ENCODE results near the gene BDH2. TPM values are rescaled to one million over a fixed set of nuclear protein-coding genes. Genes with fewer than 3 reads are reported as not detected.

BDH2 gene
- total RNA-seq, 2 experiments from 2014 or later = 26.3 to 28.2 TPM

GRCh38 chr4:103092245-103092644 is 7.4 kb downstream of the BDH2 start:
- Histone ChIP-seq H3K79me2 (ENCODE audit: insufficient read depth, low read depth, low read length) (no peaks in the 10 kb centered on the region), H3K9me3 (ENCODE audit: low read length) (no peaks in the 10 kb centered on the region), H3K4me3 (ENCODE audit: low read depth, low read length, poor library complexity, severe bottlenecking) (no peak overlapping the region), H4K20me1 (ENCODE audit: insufficient read depth, low read length) (no peaks in the 10 kb centered on the region), H3K36me3 (ENCODE audit: insufficient read depth, low read length) (peaks cover 12% of the 10 kb centered on the region), H3K4me2 (ENCODE audit: low read length) (peak overlapping the region; percentile 54), H3K9me2 (ENCODE audit: insufficient read depth, low read length) (no peaks in the 10 kb centered on the region), H3K4me1 (ENCODE audit: insufficient read depth, low read length, poor library complexity, severe bottlenecking) (peaks cover 20% of the 10 kb centered on the region), H3K27ac (ENCODE audit: low read depth, low read length, poor library complexity, severe bottlenecking) (peak overlapping the region; percentile 12), H2AFZ (ENCODE audit: low read length) (peak overlapping the region; percentile 82; the same call in 1 of the 2 replicates)
- ChIA-PET CTCF (ENCODE audit: unreplicated experiment) (interaction anchor here (0.9 to 2.2 kb wide), 4 partner anchors 8 to 49 kb away, joined by 3 to 5 read pairs (median 3); no protein-coding TSS in a partner anchor), POLR2A (interaction anchor here (1.0 to 5.3 kb wide), 8 partner anchors 10 to 472 kb away, joined by 3 to 49 read pairs (median 4); partner anchors contain the start of genes MANBA and SLC9B2)
- no TSS peak for BruUV-seq (replicated peaks)
- intact Hi-C loops (cut with micrococcal nuclease; ENCODE audit: unreplicated experiment) = loop anchor here (5.0 kb wide), 1 partner anchor 330 kb away; the partner anchor contains the start of gene MANBA
- no peak for DNase-seq (ENCODE audit: low spot score)
- no peak for TF ChIP-seq EZH2phosphoT487 (IDR thresholded peaks at IDR 0.05; ENCODE audit: borderline replicate concordance, low read depth, low read length)
- TF ChIP-seq, protein P1, sequence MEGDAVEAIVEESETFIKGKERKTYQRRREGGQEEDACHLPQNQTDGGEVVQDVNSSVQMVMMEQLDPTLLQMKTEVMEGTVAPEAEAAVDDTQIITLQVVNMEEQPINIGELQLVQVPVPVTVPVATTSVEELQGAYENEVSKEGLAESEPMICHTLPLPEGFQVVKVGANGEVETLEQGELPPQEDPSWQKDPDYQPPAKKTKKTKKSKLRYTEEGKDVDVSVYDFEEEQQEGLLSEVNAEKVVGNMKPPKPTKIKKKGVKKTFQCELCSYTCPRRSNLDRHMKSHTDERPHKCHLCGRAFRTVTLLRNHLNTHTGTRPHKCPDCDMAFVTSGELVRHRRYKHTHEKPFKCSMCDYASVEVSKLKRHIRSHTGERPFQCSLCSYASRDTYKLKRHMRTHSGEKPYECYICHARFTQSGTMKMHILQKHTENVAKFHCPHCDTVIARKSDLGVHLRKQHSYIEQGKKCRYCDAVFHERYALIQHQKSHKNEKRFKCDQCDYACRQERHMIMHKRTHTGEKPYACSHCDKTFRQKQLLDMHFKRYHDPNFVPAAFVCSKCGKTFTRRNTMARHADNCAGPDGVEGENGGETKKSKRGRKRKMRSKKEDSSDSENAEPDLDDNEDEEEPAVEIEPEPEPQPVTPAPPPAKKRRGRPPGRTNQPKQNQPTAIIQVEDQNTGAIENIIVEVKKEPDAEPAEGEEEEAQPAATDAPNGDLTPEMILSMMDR (conservative IDR thresholded peaks at IDR 0.05; ENCODE audit: low read length) = no peak

- intact Hi-C loops (cut with micrococcal nuclease; ENCODE audit: unreplicated experiment) = loop anchor here (1.0 to 5.0 kb wide), 6 partner anchors 45 to 661 kb away; partner anchors contain the start of gene MANBA
- CTCF ChIA-PET (ENCODE audit: unreplicated experiment) = interaction anchor here (0.6 to 2.2 kb wide), 7 partner anchors 8 to 83 kb away, joined by 3 to 5 read pairs (median 3); no protein-coding TSS in a partner anchor
- no TSS peak for BruUV-seq (replicated peaks)
- DNase-seq (ENCODE audit: low spot score) = peak; percentile 88
- POLR2A ChIA-PET = interaction anchor here (0.5 to 5.3 kb wide), 13 partner anchors 9 to 473 kb away, joined by 3 to 49 read pairs (median 4); partner anchors contain the start of genes MANBA and SLC9B2
- Histone ChIP-seq H4K20me1 (ENCODE audit: insufficient read depth, low read length) (no peaks in the 10 kb centered on the region), H2AFZ (ENCODE audit: low read length) (peak overlapping the region; percentile 82), H3K36me3 (ENCODE audit: insufficient read depth, low read length) (peaks cover 12% of the 10 kb centered on the region), H3K27ac (ENCODE audit: low read depth, low read length, poor library complexity, severe bottlenecking) (peak overlapping the region; percentile 12), H3K79me2 (ENCODE audit: insufficient read depth, low read depth, low read length) (no peaks in the 10 kb centered on the region), H3K4me3 (ENCODE audit: low read depth, low read length, poor library complexity, severe bottlenecking) (no peak overlapping the region), H3K9me2 (ENCODE audit: insufficient read depth, low read length) (no peaks in the 10 kb centered on the region), H3K9me3 (ENCODE audit: low read length) (no peaks in the 10 kb centered on the region), H3K4me1 (ENCODE audit: insufficient read depth, low read length, poor library complexity, severe bottlenecking) (peaks cover 20% of the 10 kb centered on the region), H3K4me2 (ENCODE audit: low read length) (peak overlapping the region; percentile 54)
- TF ChIP-seq, protein P1 (conservative IDR thresholded peaks at IDR 0.05; ENCODE audit: low read length) = peak; percentile 96
- TF ChIP-seq EZH2phosphoT487 (IDR thresholded peaks at IDR 0.05; ENCODE audit: borderline replicate concordance, low read depth, low read length) = no peak
Measured at GRCh38 chr4:103091601-103092223, 7.9 kb downstream of the BDH2 start.

DNA sequence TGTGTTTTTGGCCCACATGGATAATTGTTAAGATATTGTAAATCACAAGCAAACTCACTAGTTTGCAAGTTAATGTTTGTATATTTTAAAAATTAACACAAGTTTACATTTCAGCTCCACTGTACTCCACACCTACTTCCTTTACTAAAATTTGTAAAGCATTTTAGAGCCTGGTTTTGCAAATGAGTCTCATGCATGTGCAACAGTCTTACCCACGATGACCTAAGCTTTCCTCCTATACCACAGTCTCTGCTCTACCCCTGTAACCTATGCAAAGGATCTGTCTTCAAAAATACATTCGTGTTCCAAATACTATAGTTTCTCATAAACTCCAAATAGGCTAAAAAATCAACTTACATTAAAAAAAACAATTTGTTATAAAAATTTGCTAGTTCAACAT is 10.2 kb downstream of the BDH2 start:
- TF ChIP-seq EZH2phosphoT487 (IDR thresholded peaks at IDR 0.05; ENCODE audit: borderline replicate concordance, low read depth, low read length) = no peak
- TF ChIP-seq, protein P1 (conservative IDR thresholded peaks at IDR 0.05; ENCODE audit: low read length) = no peak
- POLR2A ChIA-PET = interaction anchor here (0.5 to 5.3 kb wide), 7 partner anchors 11 to 77 kb away, joined by 3 to 49 read pairs (median 3); partner anchors contain the start of gene SLC9B2
- H3K4me2 ChIP-seq (ENCODE audit: low read length) = no peak overlapping the region
- H3K9me2 ChIP-seq (ENCODE audit: insufficient read depth, low read length) = no peaks in the 10 kb centered on the region
- H3K4me1 ChIP-seq (ENCODE audit: insufficient read depth, low read length, poor library complexity, severe bottlenecking) = peaks cover 20% of the 10 kb centered on the region
- CTCF ChIA-PET (ENCODE audit: unreplicated experiment) = no interaction called here
- H3K27ac ChIP-seq (ENCODE audit: low read depth, low read length, poor library complexity, severe bottlenecking) = no peak overlapping the region
- intact Hi-C loops (cut with micrococcal nuclease; ENCODE audit: unreplicated experiment) = no loop called here
- H3K9me3 ChIP-seq (ENCODE audit: low read length) = no peaks in the 10 kb centered on the region
- no peaks in the 10 kb centered on the region for H3K79me2 ChIP-seq (ENCODE audit: insufficient read depth, low read depth, low read length)
- H3K4me3 ChIP-seq (ENCODE audit: low read depth, low read length, poor library complexity, severe bottlenecking) = no peak overlapping the region
- no peak overlapping the region for H2AFZ ChIP-seq (ENCODE audit: low read length)
- no TSS peak for BruUV-seq (replicated peaks)
- H4K20me1 ChIP-seq (ENCODE audit: insufficient read depth, low read length) = no peaks in the 10 kb centered on the region
- DNase-seq (ENCODE audit: low spot score) = no peak
- peaks cover 19% of the 10 kb centered on the region for H3K36me3 ChIP-seq (ENCODE audit: insufficient read depth, low read length)
